Neural cell (in vitro differentiated cells): ENCODE measurements around the gene DCC. TPM values are rescaled to one million over a fixed set of nuclear protein-coding genes. Genes with fewer than 3 reads are reported as not detected.
A peak's percentile ranks its signal among the peaks of the same experiment; 100 is the strongest.

Experiments used
- H2AFZ ChIP-seq: fragments of 200-600, 300-800 bp; sonication (generic), shearing (Covaris generic); 2 replicates; pipeline ENCODE4 v1.6.0; 2014; ENCODE audit warnings: low read depth, mild to moderate bottlenecking, antibody characterized with exemption, low read length, moderate library complexity
- H3F3A ChIP-seq: fragments of 200-600 bp; shearing (Covaris generic); 2 replicates; pipeline ENCODE4 v1.6.1; 2016; ENCODE audit warnings: mild to moderate bottlenecking, moderate library complexity, mixed read lengths, antibody characterized with exemption, low read length; ENCODE audit not compliant: insufficient read depth, poor library complexity, severe bottlenecking
- H3K27ac ChIP-seq: fragments of 200-600, 300-800 bp; sonication (generic), shearing (Covaris generic); 2 replicates; pipeline ENCODE4 v1.5.1; 2014; ENCODE audit warnings: mild to moderate bottlenecking, low read length, moderate library complexity
- H3K27me3 ChIP-seq: fragments of 300-800, 200-600 bp; sonication (generic), shearing (Covaris generic); 2 replicates; pipeline ENCODE4 v1.6.0; 2014; ENCODE audit warnings: mild to moderate bottlenecking, low read depth, low read length, moderate library complexity; ENCODE audit not compliant: insufficient read depth
- H3K36me3 ChIP-seq: fragments of 300-800, 200-600 bp; sonication (generic), shearing (Covaris generic); 2 replicates; pipeline ENCODE4 v1.5.1; 2014; ENCODE audit warnings: mild to moderate bottlenecking, antibody characterized with exemption, low read length, moderate library complexity; ENCODE audit not compliant: insufficient read depth
- H3K4me2 ChIP-seq: fragments of 300-800, 200-600 bp; sonication (generic), shearing (Covaris generic); 2 replicates; pipeline ENCODE4 v1.6.0; 2014; ENCODE audit warnings: mild to moderate bottlenecking, low read length
- H3K4me3 ChIP-seq: fragments of 300-800, 200-600 bp; sonication (generic), shearing (Covaris generic); 2 replicates; pipeline ENCODE4 v1.5.1; 2014; ENCODE audit warnings: mild to moderate bottlenecking, low read length, moderate library complexity
- H3K79me2 ChIP-seq: fragments of 200-600 bp; shearing (Covaris generic); replicated peaks from 2 replicates; pipeline ENCODE4 v1.6.0; 2014; ENCODE audit warnings: mild to moderate bottlenecking, low read length, moderate library complexity; ENCODE audit not compliant: insufficient read depth
- H3K9ac ChIP-seq: fragments of 300-800, 200-600 bp; sonication (generic), shearing (Covaris generic); 2 replicates; pipeline ENCODE4 v1.6.1; 2016; ENCODE audit warnings: mild to moderate bottlenecking, low read length, mixed read lengths
- H3K9me2 ChIP-seq: fragments of 200-600 bp; shearing (Covaris generic); 2 replicates; pipeline ENCODE4 v1.6.1; 2016; ENCODE audit warnings: mild to moderate bottlenecking, low read length, mixed read lengths; ENCODE audit not compliant: insufficient read depth
- H3K9me3 ChIP-seq: fragments of 200-600, 300-800 bp; sonication (generic), shearing (Covaris generic); 2 replicates; pipeline ENCODE4 v1.6.1; 2016; ENCODE audit warnings: mild to moderate bottlenecking, mixed run types, low read length, moderate library complexity, mixed read lengths
- H4K20me1 ChIP-seq: fragments of 200-600 bp; shearing (Covaris generic); 2 replicates; pipeline ENCODE4 v1.6.1; 2016; ENCODE audit warnings: mild to moderate bottlenecking, mixed run types; ENCODE audit not compliant: insufficient read depth
- EP300 ChIP-seq: fragments of 450-650 bp; conservative IDR thresholded peaks from 2 replicates; pipeline ENCODE4 v1.6.1; 2014; ENCODE audit warnings: antibody characterized with exemption, mild to moderate bottlenecking, moderate library complexity; ENCODE audit not compliant: poor library complexity, severe bottlenecking
- EZH2 ChIP-seq: fragments of 200-600, 300-800 bp; shearing (Covaris generic), sonication (generic); IDR thresholded peaks from 2 replicates; pipeline ENCODE4 v1.6.1; 2014; ENCODE audit warnings: antibody characterized with exemption, low read length, borderline replicate concordance, mild to moderate bottlenecking; ENCODE audit not compliant: insufficient read depth, poor library complexity, severe bottlenecking
- POLR2AphosphoS5 ChIP-seq: IDR thresholded peaks from 2 replicates; pipeline ENCODE4 v1.6.1; 2012
- RAD21 ChIP-seq: fragments of 450-650 bp; conservative IDR thresholded peaks from 2 replicates; pipeline ENCODE4 v1.6.1; 2014; ENCODE audit warnings: antibody characterized with exemption, mild to moderate bottlenecking, moderate library complexity
- SMC3 ChIP-seq: fragments of 450-650 bp; conservative IDR thresholded peaks from 2 replicates; pipeline ENCODE4 v1.6.1; 2014; ENCODE audit warnings: antibody characterized with exemption, mild to moderate bottlenecking, moderate library complexity; ENCODE audit not compliant: poor library complexity
- TAF1 ChIP-seq: IDR thresholded peaks from 2 replicates; pipeline ENCODE4 v1.6.1; 2012; ENCODE audit warnings: low read depth
- polyA plus RNA-seq: library from polyadenylated mRNA; depleted of rRNA; stranded (reverse); fragments of >200 nt; gene quantifications from 2 replicates; pipeline ENCODE4 v1.2.3, GENCODE V29; 2014
- TF ChIP-seq, protein P1 (sequence below): fragments of 450-650 bp; IDR thresholded peaks from 2 replicates; pipeline ENCODE4 v1.5.1; 2014; ENCODE audit warnings: antibody characterized with exemption, mild to moderate bottlenecking, moderate library complexity; ENCODE audit not compliant: poor library complexity, severe bottlenecking
- TF ChIP-seq, protein P2 (sequence below): IDR thresholded peaks from 2 replicates; pipeline ENCODE4 v1.6.1; 2012; ENCODE audit warnings: borderline replicate concordance

DCC gene
- polyA plus RNA-seq, 1 donor from 2014 or later: 40.7 TPM

DNA sequence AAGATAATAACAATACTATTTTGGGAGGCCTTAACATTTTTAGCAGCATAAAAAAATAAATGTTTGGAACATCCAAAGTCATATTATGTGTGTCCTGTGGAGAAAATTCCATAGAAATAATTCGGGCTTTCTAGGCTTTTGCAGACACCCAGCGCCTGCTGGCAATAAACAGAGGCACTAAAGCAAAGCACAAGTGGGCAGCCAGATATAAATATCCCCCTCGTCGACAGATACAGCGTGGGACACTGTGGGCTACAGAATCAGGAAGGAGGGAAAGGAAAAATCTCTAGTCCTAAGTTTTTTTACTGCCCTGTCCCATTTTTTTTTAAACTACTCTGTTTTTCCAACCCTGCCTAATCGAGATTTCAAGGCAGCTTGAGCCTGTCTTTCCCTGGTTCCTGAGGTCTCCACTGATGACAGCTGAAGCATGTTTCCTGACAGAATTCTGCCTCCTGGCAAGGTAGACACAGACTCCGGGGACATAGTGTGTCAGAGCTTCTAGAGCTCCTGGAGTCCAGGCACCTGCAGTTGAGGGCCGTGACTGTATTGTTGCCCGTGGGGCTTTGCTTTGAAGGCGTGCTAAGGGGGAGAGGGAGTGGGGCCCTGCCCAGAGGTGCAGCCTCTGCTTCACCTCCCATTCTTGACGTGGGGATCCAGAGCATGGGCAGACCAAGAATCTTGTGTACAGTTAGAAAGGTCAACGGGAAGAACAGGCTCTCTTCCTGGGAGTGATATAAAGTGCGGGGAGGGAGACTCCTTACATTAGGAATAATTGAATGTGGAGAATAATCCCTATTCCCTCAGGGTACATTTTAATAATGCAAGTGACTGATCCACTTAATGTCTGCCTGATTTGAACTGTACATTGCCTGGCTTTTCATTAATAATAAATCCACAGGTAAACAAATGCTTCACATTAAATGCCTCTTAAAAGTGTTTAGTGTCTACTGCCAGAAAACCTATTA, 232.3 kb downstream of the DCC start:
- Histone ChIP-seq H2AFZ (no peak overlapping the region), H3K27ac (no peak overlapping the region), H4K20me1 (no peaks in the 10 kb centered on the region), H3K79me2 (peaks cover 31% of the 10 kb centered on the region), H3K9me3 (no peaks in the 10 kb centered on the region), H3K9ac (no peak overlapping the region), H3K4me3 (no peak overlapping the region), H3K9me2 (no peaks in the 10 kb centered on the region), H3K27me3 (no peaks in the 10 kb centered on the region), H3K36me3 (no peaks in the 10 kb centered on the region), H3K4me2 (no peak overlapping the region), H3F3A (no peaks in the 10 kb centered on the region)
- no peak for TF ChIP-seq EP300

DNA sequence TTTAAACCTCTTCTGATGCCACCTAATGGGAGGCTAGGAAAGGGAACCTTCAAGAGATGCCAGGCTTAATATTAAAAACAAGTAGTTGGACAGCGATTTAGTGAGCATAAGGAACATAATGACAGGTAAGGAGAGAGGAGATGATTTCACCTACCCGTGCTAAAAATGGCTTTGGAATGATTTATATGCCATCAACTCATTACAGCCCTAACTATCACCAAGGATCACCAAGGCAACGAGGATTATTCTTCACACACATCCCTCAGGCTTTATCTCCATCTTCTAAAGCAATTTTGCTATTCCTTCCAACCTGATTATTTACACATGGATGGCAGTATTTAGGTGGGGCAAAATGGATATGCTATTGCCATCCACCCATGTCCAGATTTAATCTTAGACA, 237.8 kb downstream of the DCC start:
- H3K9me3 ChIP-seq: no peaks in the 10 kb centered on the region
- no peaks in the 10 kb centered on the region for H3K9me2 ChIP-seq
- no peaks in the 10 kb centered on the region for H4K20me1 ChIP-seq
- H3K79me2 ChIP-seq: peaks cover 17% of the 10 kb centered on the region
- no peaks in the 10 kb centered on the region for H3F3A ChIP-seq
- H2AFZ ChIP-seq: no peak overlapping the region
- H3K27me3 ChIP-seq: no peaks in the 10 kb centered on the region
- H3K4me2 ChIP-seq: peak overlapping the region; percentile 69
- no peak overlapping the region for H3K9ac ChIP-seq
- H3K4me3 ChIP-seq: peak overlapping the region; percentile 44
- peak overlapping the region; percentile 73 for H3K27ac ChIP-seq
- no peak for TF ChIP-seq TAF1
- TF ChIP-seq EZH2: no peak
- peak; percentile 23 for TF ChIP-seq EP300
- TF ChIP-seq, protein P1, sequence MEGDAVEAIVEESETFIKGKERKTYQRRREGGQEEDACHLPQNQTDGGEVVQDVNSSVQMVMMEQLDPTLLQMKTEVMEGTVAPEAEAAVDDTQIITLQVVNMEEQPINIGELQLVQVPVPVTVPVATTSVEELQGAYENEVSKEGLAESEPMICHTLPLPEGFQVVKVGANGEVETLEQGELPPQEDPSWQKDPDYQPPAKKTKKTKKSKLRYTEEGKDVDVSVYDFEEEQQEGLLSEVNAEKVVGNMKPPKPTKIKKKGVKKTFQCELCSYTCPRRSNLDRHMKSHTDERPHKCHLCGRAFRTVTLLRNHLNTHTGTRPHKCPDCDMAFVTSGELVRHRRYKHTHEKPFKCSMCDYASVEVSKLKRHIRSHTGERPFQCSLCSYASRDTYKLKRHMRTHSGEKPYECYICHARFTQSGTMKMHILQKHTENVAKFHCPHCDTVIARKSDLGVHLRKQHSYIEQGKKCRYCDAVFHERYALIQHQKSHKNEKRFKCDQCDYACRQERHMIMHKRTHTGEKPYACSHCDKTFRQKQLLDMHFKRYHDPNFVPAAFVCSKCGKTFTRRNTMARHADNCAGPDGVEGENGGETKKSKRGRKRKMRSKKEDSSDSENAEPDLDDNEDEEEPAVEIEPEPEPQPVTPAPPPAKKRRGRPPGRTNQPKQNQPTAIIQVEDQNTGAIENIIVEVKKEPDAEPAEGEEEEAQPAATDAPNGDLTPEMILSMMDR: peak; percentile 31
- no peak for TF ChIP-seq RAD21
- TF ChIP-seq POLR2AphosphoS5: peak; percentile 81
- no peaks in the 10 kb centered on the region for H3K36me3 ChIP-seq

DNA sequence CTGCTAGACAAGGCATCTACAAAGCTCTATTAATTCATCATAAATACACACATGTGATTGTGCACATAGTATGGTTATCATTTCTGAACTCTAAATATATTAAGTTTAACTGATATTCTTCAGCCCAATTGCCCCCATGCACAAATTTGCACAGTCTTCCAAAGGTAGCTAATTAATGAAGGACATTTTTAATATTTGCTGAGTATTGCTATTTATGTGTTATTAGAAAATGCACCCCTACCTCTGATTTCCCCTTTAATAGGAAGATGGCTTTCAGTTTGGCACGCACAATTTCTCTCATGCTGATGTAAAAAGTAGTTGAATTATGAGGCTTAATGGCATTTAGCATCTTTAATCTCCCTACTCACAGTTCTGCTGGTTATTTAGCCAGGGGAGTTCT, 242.1 kb downstream of the DCC start:
- no peaks in the 10 kb centered on the region for H3K9me2 ChIP-seq
- no peaks in the 10 kb centered on the region for H3F3A ChIP-seq
- no peak overlapping the region for H2AFZ ChIP-seq
- H3K9me3 ChIP-seq: no peaks in the 10 kb centered on the region
- H3K79me2 ChIP-seq: peaks cover 6% of the 10 kb centered on the region
- H3K4me2 ChIP-seq: no peak overlapping the region
- TF ChIP-seq TAF1: no peak
- TF ChIP-seq, protein P2, sequence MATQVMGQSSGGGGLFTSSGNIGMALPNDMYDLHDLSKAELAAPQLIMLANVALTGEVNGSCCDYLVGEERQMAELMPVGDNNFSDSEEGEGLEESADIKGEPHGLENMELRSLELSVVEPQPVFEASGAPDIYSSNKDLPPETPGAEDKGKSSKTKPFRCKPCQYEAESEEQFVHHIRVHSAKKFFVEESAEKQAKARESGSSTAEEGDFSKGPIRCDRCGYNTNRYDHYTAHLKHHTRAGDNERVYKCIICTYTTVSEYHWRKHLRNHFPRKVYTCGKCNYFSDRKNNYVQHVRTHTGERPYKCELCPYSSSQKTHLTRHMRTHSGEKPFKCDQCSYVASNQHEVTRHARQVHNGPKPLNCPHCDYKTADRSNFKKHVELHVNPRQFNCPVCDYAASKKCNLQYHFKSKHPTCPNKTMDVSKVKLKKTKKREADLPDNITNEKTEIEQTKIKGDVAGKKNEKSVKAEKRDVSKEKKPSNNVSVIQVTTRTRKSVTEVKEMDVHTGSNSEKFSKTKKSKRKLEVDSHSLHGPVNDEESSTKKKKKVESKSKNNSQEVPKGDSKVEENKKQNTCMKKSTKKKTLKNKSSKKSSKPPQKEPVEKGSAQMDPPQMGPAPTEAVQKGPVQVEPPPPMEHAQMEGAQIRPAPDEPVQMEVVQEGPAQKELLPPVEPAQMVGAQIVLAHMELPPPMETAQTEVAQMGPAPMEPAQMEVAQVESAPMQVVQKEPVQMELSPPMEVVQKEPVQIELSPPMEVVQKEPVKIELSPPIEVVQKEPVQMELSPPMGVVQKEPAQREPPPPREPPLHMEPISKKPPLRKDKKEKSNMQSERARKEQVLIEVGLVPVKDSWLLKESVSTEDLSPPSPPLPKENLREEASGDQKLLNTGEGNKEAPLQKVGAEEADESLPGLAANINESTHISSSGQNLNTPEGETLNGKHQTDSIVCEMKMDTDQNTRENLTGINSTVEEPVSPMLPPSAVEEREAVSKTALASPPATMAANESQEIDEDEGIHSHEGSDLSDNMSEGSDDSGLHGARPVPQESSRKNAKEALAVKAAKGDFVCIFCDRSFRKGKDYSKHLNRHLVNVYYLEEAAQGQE: no peak
- no peak for TF ChIP-seq RAD21
- TF ChIP-seq POLR2AphosphoS5: no peak
- no peak for TF ChIP-seq EZH2
- TF ChIP-seq SMC3: no peak
- TF ChIP-seq, protein P1: no peak
- H3K27me3 ChIP-seq: no peaks in the 10 kb centered on the region
- no peak overlapping the region for H3K27ac ChIP-seq
- H4K20me1 ChIP-seq: no peaks in the 10 kb centered on the region
- H3K36me3 ChIP-seq: no peaks in the 10 kb centered on the region
- no peak overlapping the region for H3K4me3 ChIP-seq
- no peak overlapping the region for H3K9ac ChIP-seq
